OCI-M2 (cell line): Measurements from ENCODE around the gene HOXD9.

Source experiments
- DNase-seq: peaks from one replicate; lab custom pipeline; 2025; ENCODE audit not compliant: unreplicated experiment; lab: John Stamatoyannopoulos, UW

Gene HOXD9

DNA sequence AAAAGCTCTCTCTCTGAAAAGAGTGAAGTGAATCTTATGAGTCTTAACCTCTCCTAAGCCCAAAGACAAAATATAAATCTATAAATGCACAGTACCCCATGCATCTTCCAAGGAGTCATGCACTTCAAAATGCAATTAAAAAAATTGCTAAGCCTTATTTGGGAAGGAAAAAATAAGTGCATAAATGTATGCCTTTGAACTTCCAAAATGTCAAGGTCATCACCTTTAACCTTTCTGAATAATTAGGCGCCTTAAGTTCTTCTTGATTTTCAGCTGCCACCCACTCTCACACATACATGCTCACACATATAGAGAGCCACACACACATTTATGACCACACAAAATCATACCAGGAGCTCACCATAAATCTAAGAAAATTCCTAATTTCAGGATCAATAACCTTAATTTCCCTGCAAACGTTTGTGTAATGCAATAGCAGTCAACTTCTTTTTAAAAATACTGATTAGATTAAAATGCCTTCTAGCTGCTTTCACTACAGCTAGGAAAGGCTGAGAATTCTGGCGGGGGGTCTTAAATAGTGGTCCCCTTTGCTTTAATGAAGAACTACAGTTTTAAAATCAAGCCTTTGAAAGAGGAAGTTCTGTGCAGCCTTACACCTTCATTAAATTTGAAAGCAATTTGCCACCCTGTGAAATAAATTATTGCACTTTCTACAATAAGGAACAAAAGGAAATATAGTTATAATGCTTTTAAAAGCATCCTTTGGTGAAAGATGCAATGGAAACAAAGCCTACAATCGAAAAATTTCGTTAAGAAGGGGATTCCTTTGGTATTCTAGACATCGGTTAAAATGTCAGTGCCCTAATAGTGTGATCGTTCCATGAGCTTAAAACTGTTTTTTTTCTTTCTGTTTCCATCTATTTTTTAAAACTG, 11.9 kb upstream of the HOXD9 start:
- no peak for DNase-seq

DNA sequence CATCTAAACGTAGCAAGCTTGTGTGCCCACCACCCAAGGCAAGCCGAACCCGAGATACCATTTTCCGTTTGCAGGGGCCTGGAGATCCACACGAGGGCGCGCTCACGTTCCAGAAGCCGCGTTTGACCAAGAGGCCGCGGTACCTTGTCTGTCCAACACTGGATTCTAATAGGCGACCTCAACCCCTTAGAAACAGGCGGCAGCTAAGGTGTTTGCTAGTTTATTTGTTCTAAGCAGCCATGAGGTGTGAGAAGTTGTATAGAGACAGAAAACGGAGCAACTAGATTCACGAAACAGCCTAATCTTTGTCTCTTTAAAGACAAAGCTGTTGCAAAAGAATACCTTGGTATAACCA, 11.2 kb upstream of the HOXD9 start:
- no peak for DNase-seq

DNA sequence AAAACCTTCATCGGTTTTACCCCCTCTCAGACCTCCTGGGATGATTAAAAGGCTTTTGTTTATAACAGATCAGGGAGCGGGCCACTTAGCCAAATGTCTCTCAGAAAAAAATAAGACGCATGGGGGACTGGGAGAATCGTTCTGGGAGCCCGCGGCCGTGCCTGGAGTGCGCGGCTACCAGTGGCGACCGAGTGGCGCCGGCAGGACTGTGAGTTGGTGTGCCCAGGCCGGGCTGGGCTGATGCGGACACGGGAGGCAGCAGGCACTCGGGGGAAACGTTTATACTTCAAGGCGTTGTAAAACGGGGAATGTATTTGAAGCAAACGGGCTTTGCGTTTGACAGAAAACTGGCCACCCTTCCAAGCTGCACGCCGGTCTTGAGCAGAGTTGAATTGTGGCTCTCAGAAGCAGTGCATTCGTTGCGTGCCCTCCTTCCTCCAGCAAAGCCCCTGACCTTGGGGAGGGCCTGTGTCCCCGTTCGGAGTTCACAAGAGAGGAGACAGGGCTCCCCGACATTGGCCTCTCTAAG, 10.6 kb upstream of the HOXD9 start:
- no peak for DNase-seq

DNA sequence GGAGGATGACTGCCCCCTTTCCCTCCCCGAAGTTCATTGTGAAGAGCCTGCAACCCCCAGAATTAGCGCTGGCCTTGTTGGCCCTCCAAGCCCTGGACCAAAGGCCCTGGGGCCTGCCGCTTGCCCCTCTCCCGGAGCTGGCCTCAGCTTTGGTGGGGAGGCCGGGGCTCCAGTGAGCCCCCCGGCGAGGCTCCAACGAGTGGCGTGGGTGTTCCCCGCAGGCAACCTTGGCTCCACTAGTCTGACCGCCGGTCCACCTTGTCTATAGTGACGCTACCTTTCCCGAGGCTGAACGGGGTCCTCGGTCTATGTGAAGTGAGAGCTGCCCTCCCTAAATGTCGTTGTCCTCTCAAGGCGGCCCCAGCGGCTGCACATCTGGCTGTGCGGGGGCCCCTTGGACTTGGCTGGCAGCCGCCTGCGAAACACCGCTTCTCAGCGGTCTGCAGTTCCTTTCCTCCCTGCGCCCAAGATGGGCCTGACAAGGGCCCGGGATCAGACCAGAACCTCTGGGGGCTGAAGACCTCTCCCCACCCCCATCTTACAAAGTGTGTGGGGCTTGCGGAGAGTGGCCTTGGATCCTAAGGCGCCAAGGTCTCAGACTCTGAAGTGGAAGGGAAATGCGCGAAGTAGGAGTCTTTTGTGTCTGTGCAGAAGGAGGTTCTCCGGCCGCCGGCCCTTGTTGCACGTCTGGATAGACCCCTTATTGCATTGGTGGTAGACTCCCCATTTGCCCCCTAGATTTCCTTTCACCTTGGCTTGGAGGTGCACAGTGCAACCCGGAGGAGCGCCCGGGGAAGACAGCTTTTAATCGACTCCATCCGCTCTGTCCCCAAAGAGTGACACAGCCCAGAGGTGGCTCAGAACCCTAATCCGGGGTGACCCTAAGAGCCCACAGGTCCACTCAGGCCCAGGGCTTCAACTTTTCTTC, 9.9 kb upstream of the HOXD9 start:
- DNase-seq: no peak

DNA sequence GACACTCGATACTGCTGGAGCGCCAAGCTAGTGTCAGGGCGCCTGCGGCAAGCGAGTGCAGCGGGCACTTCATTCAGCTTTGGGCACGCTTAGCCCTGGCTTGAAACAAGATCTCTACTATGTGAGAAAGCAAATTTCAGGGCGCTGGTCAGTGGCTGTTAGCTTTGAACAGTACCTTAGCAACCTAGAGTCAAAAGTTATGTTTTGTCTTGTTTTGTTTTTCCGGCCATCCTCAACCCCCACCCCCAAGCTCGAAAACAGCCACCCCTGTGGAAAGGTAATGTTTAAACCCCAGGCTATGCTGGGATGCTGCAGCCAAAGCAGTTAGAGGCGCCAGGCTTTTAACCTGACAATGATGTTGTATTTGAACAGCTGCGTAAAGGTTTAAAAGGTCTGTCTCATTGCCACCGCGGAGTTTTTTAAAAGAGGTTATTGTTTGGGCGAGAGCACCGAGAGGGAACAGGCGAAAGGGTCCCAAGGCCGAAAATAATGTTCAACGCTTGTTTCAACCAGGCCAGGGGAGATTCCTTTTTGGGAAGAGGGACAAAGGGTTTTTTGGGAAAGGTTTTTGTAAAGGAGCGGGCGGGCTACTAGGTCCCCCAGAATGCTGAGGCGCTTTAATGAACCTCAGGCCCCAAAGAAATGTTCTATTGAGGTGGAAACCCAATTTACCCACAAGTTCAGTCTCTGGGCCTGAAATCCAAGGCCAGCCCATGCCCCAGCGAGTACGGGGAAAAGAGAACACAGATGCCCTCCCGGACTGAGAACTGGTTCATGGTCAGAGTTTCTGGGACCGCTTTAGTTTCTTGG, 8.2 kb upstream of the HOXD9 start:
- no peak for DNase-seq

DNA sequence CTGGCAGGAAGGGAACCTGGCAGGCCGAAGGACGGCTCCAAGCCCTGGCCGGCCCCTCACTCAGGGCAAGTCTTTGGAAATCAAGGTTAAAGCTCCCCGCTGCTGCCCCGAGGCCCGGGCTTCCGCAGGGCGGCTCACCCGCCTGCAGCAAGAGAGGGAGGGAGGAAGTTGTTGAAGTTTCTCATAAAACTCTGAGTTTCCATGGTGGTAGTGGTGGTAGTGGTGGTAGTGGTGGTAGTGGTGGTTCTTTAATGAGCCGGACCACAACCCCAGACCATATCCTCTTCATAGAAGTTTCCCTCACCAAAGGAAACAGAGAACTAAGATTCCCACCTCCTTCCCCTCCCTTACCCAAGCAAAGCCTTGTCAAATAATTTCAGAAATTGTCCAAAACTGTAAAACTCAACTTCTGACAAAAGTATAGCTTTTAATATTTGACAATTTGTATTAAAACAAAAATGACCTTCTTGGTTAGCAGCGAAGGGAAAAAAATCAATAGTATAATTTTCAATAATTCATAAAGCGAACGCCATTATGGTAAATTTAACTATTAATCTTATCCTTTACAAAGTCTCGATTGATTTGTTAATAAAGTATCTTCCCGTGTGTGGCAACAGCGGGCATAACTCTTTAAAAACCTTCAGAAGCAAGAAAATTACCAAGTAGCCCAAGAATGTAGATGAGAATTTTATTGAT, 7.4 kb upstream of the HOXD9 start:
- no peak for DNase-seq

DNA sequence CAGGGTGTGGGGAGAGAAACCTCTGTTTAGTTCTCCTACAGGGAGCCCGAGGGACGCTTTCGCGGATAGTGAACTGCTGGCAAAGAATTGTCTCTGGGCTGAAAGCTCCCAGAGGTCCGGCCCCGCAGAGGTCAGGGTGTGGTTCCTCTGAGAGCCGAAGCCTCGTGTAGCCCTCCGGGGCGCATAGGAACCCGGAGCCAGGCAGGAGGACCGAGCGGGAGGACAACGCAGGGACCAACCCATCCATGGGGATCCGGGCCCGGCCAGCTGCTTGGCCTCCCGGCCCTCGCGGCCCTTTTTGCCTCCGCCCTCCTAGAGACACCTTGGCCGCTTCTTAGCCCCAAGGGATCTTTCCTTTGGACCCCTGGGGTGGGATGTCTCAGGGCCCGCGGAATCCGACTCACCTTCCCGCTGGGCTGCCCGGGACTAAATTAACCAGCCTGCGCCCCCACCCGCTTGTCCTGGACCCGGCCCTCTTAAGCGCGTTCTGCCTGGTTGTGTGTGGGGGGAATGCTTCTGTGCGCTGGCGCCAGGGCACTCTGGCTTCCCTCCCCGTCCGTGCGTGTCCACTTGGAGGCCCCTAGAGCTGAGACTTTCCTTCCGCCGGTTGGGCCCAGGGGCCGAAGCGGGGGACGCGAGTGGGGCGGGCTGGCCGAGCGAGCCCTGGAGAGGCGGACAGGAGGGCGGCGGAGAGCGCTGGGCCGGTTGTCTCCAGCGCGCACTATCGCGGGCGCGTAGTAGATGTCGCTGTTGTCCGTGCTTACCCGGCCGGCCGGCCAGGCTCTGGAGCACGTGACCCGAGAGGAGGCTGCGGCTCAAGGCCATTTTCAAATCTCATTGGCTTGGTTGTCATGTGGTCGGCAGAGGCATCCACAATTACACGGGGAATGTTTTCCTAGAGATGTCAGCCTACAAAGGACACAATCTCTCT, 6.4 kb upstream of the HOXD9 start, which contains the start of gene HOXD10:
TSS of gene HOXD10 (plus strand) at position 896 of the 931 bp plus-strand sequence. CDS start 56 bp downstream, outside the sequence.
- no peak for DNase-seq

DNA sequence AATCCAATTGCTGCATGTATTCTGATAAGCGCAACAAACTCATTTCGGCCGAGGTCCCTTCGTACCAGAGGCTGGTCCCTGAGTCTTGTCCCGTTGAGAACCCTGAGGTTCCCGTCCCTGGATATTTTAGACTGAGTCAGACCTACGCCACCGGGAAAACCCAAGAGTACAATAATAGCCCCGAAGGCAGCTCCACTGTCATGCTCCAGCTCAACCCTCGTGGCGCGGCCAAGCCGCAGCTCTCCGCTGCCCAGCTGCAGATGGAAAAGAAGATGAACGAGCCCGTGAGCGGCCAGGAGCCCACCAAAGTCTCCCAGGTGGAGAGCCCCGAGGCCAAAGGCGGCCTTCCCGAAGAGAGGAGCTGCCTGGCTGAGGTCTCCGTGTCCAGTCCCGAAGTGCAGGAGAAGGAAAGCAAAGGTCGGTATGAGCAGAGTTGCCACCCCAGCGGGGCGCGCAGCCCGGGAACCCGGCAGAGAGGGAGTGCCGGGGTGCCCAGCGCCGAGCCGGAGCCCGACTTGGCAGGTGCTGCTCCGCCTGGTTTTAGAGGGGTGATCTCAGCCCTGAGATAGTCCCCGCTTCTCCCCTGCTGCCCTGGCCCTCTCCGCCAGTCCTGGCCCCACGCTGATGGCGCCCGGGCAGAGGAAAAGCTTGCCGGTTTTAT, 5.2 kb upstream of the HOXD9 start:
- no peak for DNase-seq

DNA sequence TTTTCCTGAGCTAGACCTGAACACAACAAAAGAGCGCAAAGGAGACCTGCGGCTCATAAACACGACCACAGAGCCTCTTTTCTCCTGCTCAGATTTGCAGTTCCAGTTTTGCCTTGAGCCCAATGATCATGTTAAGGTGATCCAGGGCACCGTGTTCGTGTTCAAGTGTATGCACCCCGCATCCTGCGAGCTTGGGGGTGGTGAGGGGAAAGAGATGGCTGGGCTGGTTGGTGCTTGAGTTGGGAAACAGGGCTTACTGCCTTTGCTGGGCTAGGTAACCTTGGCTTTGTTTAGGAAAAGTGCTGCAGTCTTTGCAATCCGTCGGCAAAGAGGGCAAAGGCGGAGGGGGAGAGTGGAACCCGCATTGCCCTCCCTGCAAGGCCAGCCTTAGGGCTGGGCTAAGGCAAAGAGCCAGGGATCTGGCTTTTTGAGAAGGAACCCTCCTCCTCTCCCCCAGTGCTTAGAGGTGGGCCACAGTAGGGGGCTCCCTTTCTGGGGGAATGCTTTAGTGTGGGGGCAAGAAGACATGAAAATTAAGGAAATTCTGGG, 4.6 kb upstream of the HOXD9 start:
- DNase-seq: no peak

DNA sequence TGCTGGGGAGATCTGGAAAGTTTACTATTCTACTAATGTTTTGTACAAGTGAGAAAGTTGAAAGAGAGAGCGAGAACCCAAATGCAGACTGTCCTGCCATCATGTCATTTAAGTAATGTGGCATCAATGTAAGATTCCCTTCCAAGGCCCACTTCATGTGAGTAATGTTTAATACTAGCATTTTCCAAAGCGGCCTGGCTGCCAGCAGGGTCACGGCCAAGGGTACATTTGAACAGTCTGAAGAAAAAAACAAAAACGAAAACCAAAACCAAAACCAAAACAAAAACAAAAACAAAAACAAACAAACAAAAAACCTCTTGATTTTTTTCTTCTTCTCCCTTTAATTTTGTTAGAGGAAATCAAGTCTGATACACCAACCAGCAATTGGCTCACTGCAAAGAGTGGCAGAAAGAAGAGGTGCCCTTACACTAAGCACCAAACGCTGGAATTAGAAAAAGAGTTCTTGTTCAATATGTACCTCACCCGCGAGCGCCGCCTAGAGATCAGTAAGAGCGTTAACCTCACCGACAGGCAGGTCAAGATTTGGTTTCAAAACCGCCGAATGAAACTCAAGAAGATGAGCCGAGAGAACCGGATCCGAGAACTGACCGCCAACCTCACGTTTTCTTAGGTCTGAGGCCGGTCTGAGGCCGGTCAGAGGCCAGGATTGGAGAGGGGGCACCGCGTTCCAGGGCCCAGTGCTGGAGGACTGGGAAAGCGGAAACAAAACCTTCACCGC, 3.7 kb upstream of the HOXD9 start:
- DNase-seq: no peak

DNA sequence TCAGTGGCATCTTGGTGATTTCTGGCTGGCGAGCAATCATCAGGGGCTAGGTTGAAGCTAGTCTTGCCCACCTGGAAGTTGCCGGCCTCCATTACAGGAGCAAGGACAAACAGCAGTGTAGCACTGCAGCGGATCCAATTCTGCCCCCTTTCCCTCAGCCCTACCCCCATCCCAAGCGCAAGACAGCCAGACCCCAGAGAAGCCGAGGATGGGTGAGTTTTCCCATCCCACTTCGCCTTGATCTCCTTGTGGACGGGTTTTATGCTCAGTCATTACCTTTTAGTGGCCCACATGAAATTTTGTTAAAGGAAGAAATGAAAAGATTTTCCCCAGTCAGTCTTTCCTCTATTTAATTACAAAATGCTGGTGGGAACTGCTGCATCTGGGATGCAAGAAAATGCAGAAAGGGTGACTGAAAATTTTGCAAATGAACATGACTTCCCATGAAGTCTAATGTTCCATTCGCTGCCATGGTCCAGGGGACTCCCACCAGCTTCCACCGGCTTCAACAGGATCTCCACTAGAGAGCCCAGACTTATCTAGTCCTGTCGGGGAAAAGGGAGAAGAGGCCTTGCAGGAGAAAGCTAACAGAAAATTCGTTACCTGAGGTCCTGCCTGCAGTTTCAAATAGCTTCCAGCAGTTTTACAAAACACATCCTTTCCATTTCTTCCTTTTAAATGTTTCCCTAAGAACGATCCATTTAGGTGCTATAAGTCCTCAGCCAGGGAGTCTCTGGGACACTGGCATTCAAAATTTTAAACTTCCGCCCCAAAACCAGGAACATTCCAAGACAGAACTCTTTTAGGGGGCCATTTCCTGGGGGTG, 1.9 kb upstream of the HOXD9 start:
- DNase-seq: no peak

DNA sequence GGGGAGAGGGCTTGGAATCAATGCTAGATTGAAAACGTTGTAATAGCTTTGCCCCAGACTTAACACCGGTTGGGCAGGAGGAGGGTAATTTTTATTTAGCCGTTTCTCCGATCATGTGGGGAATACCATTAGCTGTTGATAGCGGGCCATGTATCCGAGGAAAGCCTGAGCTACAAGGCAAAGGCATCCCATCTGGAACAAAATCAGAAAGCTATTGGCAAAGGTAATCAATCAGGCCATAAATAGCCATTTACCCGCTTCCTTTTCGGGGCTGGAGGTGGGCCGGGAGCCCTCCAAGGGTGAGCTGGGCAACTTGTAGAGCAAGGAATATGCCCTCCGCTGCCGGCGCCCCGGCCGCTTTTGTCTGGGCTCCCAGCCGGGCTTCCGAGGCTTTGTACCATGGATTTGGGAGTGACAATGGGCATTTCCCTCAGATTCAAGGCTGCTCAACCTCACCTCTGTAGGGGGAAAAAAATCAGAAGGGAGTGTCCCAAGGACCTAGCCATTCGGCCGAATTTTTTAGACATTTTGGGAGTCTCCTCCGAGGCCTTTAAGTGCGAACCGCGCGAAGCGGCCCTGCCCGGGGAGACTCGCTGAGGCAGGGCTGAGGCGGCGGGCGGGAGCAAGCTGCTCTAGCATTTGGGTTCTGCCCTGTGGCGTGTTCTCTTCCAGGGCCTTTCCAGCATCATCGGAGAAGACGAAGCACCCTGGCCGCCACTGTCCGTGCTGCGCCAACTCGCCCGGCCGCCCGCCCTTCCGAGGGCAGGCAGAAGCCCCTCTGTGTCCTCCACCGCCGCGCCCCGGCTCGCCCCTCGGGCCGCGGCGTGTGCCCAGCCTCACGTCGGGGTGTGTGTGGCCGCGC, 1.1 kb upstream of the HOXD9 start:
- no peak for DNase-seq

DNA sequence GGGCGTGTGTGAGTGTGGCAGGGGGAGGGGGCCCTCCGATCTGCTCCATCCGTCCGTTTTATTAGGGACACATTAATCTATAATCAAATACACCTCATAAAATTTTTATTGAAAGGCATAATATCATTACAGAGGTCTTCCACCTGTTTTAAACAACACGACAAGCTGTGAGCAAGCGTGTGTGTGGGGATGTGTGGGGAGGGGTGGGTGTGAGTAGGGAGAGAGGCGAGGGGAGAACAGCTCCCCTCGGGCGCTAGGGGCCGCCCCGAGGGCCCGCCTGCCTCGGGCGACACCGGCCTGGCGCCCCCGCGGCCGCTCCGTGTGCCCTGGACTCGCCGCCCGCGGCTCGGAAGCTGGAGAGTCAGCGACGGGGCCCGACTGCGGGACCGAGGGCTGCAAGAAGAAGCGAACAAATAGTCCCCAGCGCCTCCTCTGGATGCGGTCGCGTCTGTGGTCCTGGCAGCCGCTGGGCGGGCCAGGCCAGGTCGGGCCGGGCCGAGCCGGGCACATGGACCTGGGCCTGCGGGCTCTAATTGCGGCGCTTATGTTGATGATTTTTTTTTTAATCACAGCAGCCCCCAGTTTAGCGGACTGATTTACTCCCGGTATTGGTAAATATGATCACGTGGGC, 352 bp upstream of the HOXD9 start:
- DNase-seq: peak; percentile 16

DNA sequence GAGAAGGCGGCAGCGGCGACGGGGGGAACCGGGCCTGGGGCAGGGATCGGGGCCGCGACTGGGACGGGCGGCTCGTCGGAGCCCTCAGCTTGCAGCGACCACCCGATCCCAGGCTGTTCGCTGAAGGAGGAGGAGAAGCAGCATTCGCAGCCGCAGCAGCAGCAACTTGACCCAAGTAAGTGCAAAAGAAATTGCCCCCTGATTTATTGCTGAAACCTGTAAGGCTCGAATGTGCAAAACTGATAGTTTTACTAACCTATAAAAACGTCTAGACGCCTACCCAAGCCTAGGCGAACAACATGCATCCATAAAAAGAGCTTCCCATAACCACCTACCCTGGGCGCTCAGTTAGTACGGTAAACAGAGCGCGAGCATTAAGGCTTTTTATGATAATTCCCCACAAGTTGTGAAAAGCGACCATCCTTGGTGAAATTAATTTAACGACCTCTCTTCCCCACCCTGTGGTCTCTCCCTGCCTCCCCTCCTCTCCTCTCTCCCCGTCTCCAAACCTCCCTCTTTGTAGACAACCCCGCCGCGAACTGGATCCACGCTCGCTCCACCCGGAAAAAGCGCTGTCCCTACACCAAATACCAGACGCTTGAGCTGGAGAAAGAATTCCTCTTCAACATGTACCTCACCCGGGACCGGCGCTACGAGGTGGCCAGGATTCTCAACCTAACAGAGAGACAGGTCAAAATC, 1.0 kb downstream of the HOXD9 start:
- DNase-seq: no peak
